ENCODE results near the gene GCSAML.
"Not testable (repeated sequence)": the region's sequence is repeated elsewhere in the genome, so short reads cannot be mapped to it uniquely, and the experiment has no call there.

GCSAML gene

DNA sequence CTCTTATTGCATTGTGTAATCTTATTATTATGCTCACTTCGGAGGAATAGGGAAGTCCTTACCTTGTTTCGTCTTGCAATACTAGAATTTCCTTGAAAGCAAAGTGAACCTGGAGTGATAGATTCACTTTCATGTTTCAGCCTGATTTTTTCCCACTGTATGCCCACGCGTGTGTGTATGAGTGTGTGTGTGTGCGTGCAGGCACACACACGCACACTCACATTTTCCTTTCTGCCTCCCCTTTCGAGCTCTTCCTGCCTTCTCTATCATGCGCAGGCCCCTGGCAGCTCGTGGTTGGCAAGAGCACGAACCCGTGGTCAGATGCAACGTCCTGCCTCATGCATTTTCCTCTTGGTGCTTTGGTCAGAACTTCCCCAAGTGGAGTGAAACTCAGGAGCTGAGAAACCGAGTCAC is at the start of gene GCSAML:
Gene GCSAML, plus strand, starts transcription at position 366 of the 414 bp plus-strand sequence. CDS start 58 bp downstream, outside the sequence.
- no peak for DNase-seq

DNA sequence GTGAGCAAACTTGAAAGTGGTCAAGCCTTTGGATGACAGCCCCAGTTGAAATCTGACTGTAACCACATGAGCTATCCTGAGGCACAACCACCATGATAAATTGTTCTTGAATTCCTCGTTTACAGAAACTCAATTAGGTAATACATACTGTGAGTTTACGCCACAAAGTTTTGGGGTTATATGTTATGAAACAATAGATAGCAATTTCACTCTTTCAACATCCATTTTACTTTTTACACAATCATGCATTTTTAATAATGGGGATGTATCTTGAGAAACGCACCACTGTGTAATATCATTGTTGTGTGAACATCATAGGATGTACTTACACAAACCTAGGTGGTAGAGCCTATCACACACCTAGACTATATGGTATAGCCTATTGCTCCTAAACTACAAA is 48.1 kb upstream of the GCSAML start:
- no peak for DNase-seq

DNA sequence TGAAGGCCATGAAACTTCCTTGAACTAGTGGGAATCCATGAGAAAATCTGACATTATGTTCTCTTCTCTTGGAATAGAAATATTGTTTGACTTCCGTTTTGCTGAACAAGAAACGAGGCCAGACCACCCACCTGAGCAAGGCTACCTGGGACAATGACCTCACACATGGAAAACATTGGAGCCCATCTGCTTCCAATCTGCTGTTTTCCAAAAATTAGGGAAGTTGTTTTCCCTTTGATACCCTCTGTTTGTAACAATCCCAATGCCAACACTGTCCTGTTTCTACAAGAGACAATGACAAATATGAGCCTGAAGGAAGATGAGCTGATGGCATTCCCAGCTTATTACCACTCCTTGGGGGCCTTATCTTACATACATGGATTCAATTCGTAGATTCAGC is 42.1 kb upstream of the GCSAML start:
- no peak for DNase-seq

GRCh38 chr1:247517795-247518612 is 30.9 kb upstream of the GCSAML start:
- DNase-seq, result no peak

- DNase-seq, result no peak
These were observed 30.4 kb upstream of the GCSAML start for GRCh38 chr1:247518613-247518891.

DNA sequence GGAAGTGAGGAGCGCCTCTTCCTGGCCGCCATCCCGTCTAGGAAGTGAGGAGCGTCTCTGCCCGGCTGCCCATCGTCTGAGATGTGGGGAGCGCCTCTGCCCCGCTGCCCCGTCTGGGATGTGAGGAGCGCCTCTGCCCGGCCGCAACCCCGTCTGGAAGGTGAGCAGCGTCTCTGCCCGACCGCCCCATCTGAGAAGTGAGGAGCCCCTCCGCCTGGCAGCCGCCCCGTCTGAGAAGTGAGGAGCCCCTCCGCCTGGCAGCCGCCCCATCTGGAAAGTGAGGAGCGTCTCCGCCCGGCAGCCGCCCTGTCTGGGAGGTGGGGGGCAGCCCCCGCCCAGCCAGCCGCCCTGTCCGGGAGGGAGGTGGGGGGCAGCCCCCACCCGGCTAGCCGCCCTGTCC is 27.0 kb upstream of the GCSAML start:
- DNase-seq, result not testable (repeated sequence)

DNA sequence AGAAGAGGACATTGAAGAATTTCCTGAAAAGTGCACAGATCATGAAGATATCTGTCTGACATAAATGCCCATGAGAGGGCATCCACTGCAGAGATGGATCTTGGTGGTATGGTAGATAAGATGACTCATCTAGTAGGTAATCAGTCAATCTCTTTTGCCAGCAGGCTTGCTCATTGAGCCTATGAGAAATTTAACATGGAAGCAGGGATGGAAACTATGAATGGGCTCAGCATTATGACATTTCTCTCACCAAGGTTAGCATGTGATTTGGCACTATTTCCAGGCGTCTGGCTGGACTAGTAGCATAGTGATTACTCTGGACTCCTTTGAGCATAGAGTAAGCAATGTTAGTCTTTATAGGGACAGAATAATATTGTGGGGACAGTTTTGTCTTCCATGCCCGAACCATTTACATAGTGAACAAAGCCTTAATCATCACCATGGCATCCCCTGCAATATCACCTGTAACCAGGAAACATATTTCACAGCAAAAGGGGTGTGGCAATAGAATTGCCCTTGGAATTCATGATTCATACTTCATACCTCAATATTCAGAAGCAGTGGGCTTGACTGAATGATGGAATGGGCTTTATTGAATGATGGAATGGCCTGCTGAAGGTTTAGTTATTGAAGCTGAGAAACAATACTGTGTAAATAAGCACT is 20.0 kb upstream of the GCSAML start:
- DNase-seq, result no peak

GRCh38 chr1:247529771-247530355 is 19.1 kb upstream of the GCSAML start:
- no peak for DNase-seq

DNA sequence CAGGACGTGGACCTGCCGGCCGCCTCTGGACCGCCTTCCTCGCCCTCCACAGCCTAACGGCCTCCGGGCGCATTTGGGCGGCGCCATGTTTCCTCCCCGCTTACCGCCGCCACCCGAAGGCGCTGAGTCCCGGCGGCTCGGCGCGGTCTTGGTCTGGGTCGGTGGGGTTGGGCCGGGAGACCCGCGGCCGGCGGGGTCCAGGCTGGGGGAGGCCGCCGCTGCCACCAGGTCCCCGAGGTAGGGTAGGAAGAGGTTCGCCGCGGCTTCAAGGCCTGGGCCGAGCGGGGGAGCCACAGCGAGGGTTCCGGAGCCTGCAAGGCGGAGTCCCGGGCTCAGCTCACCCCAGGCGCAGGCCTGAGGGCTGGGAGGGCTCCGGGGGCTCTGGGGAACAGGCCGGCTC is 18.1 kb upstream of the GCSAML start:
- no peak for DNase-seq

- no peak for DNase-seq
These were observed 17.0 kb upstream of the GCSAML start for GRCh38 chr1:247531937-247532336.

DNA sequence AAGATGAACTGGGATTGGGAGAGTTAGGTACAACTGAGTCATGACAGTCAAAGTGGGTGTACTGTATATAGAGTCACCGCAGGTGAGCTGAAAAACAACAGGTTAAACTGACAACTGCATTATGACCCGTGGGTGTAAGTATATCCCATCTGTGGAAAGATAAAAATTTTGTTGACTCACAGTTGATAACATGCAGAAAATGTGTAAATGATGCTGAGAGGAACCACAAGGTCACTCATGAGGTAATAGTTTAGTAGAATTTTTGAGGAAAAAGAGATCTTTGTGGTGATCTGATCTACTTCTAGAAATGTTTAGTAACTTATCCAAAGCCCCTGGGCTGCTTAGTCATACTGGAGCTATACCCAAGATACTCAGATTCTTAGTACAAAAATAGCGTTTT is 13.5 kb upstream of the GCSAML start:
- DNase-seq, result no peak

GRCh38 chr1:247536340-247536739 is 12.6 kb upstream of the GCSAML start, which contains the start of gene OR2C3:
TSS of gene OR2C3 (minus strand) at chr1:247536440. CDS start at chr1:247532511, 3,929 bp downstream.
- no peak for DNase-seq

- no peak for DNase-seq
These were observed 10.4 kb upstream of the GCSAML start for GRCh38 chr1:247538561-247538960.

- DNase-seq, result no peak
These were observed 9.7 kb upstream of the GCSAML start for GRCh38 chr1:247539215-247539614.

- no peak for DNase-seq
These were observed 8.4 kb upstream of the GCSAML start for GRCh38 chr1:247540581-247540980.

GRCh38 chr1:247542811-247543210 is 6.1 kb upstream of the GCSAML start:
- no peak for DNase-seq

DNA sequence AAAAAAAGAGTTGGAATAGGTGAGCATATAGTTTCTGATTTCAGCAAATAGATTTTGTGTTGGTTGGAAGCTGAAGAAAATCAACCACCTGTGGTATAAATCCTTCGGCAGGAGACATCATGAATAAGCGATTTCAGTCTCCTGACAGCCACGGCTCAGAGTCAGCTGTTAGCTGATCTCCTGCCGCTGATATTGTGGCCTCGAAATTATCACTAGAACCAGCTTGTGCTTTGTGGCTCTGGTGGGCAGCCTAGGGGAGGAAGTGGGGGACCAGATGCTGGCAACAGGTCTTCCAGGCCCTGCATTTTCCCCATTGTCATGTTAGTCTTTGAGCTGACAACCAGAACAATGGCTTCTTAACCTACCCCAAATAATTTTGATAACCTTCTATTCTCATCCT is 842 bp upstream of the GCSAML start:
- no peak for DNase-seq

GRCh38 chr1:247551721-247552120 is 2.8 kb downstream of the GCSAML start:
- no peak for DNase-seq

DNA sequence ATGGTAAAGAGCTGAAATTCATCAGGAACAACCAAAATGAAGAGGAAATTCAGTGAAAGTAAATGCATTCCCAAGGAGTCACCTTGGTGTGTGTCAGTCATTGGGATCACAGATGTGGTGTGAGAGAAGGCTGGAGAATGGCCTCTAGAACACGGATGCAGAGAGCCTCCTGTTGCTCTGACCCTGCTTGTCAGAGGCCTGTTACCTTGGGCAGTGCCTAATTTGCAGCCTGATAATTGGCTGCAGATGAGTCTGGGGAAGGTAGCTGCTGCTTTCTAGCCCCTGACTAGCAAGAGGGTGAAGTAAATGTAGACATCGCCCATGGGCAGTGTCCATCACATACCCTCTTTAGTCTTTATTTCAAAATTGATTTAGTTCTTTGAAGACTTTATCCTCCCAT is 3.3 kb downstream of the GCSAML start:
- DNase-seq, result no peak

DNA sequence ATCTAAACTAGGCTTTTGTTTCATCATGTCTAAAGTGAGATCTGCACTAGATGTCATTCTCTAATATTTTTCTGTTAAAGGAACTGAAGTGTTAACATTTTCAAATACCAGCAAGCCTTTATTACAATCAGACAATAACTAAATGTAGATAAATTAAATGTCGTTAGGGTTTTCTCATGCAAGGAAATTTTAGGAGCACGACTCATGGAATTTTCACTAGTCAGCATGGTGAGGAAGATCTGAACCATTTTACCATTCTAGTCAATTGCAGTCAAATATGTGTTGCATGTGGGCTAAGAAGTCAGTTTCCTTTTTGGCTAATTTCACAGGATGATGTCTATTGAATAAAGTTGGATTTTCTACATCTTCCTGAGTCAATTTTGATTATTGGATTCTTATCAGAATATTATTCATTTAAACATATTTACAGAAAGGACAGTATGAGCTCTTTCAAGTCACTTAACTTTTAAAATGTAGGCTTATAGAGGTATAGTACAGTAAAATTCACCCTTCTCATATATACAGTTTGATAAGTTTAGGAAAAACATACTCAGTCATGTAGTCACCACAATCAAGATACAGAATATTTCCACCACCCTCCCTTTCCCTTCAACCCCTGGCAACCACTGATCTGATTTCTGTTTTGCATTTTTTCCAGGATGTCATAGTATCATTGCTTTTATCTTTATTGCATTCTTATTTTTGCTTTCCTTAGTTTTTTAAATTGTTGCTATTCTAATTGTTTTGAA is 9.2 kb downstream of the GCSAML start:
- DNase-seq, result no peak

GRCh38 chr1:247561711-247562110 is 12.8 kb downstream of the GCSAML start:
- no peak for DNase-seq

GRCh38 chr1:247562198-247562597 is 13.3 kb downstream of the GCSAML start:
- no peak for DNase-seq

GRCh38 chr1:247574236-247574635 is 25.3 kb downstream of the GCSAML start:
- DNase-seq, result no peak
